Suppressor macrophage treated with lipopolysaccharide for 1 hour (primary cell): ENCODE results near the gene IRS2.

ENCODE experiments used
- DNase-seq, 3 donors: peaks; one replicate each; pipeline ENCODE4 v3.0.0-alpha.2; 2020 to 2022

Gene IRS2

GRCh38 chr13:109728061-109728460, 58.3 kb downstream of the IRS2 start:
- DNase-seq = no peak

- DNase-seq = no peak
These were observed 59.1 kb downstream of the IRS2 start for GRCh38 chr13:109727251-109727650.

- no peak for DNase-seq
These were observed 60.3 kb downstream of the IRS2 start for GRCh38 chr13:109725995-109726637.

- peak in 2 of 3 donors; percentile 21 to 27 for DNase-seq
These were observed 61.1 kb downstream of the IRS2 start for GRCh38 chr13:109725297-109725696.

GRCh38 chr13:109724603-109725002, 61.8 kb downstream of the IRS2 start:
- no peak for DNase-seq

GRCh38 chr13:109723046-109723445, 63.3 kb downstream of the IRS2 start:
- no peak for DNase-seq

GRCh38 chr13:109722068-109722467, 64.3 kb downstream of the IRS2 start:
- no peak for DNase-seq

- DNase-seq = no peak
These were observed 65.6 kb downstream of the IRS2 start for GRCh38 chr13:109720758-109721184.

GRCh38 chr13:109719962-109720646, 66.3 kb downstream of the IRS2 start:
- DNase-seq = no peak

GRCh38 chr13:109718726-109719125, 67.7 kb downstream of the IRS2 start:
- DNase-seq = no peak

GRCh38 chr13:109717686-109718085, 68.7 kb downstream of the IRS2 start:
- DNase-seq = no peak

GRCh38 chr13:109715902-109716301, 70.5 kb downstream of the IRS2 start:
- DNase-seq = peak; percentile 82 to 90 (median 89)

GRCh38 chr13:109713681-109714080, 72.7 kb downstream of the IRS2 start:
- peak in 1 of 3 donors; percentile 17 for DNase-seq

- peak; percentile 51 to 83 (median 77) for DNase-seq
These were observed 74.2 kb downstream of the IRS2 start for GRCh38 chr13:109712124-109712722.

- DNase-seq = peak in 1 of 3 donors; percentile 25
These were observed 78.4 kb downstream of the IRS2 start for GRCh38 chr13:109707742-109708617.

- no peak for DNase-seq
These were observed 79.2 kb downstream of the IRS2 start for GRCh38 chr13:109707044-109707741.

GRCh38 chr13:109706015-109706715, 80.2 kb downstream of the IRS2 start:
- no peak for DNase-seq

GRCh38 chr13:109704771-109705635, 81.4 kb downstream of the IRS2 start:
- peak; percentile 69 to 90 (median 85) for DNase-seq

- DNase-seq = no peak
These were observed 83.1 kb downstream of the IRS2 start for GRCh38 chr13:109703250-109703649.
